ENCODE results near the gene ACACB. TPM values are rescaled to one million over a fixed set of nuclear protein-coding genes. Genes with fewer than 3 reads are reported as not detected.

ACACB gene
- total RNA-seq, 1 experiment from 2014 or later = 1.0 TPM

DNA sequence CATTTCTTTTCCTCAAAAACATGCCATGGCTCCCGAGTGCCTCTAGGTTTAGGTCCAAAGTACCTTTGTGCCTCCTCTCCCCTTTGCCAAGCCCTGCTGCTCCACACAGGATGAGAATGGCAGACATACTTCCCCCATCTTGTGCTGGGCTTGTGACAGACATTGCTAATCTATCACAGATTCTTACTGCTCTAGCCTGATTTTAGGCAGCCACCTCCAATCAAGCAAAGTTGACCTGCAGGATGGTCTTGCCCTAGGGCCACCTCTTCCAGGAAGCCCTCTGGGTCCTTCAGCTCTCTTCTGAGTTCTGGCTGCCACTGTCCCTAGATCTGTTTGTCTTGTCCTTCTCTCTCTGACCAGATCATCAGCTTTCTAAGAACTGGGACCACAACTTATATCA is 172.2 kb downstream of the ACACB start:
- Mint-ChIP-seq H3K4me1 (ENCODE audit: insufficient read depth, unreplicated experiment) (no peaks in the 10 kb centered on the region), H3K27me3 (ENCODE audit: insufficient read depth, unreplicated experiment) (no peaks in the 10 kb centered on the region), H3K9me3 (ENCODE audit: unreplicated experiment) (no peaks in the 10 kb centered on the region), H3K4me3 (ENCODE audit: unreplicated experiment) (no peak overlapping the region), H3K27ac (ENCODE audit: low read depth, unreplicated experiment) (no peak overlapping the region), H3K36me3 (ENCODE audit: insufficient read depth, unreplicated experiment) (no peaks in the 10 kb centered on the region)
- DNase-seq (ENCODE audit: unreplicated experiment) = no peak
- POLR2A ChIA-PET = no interaction called here
- TF ChIP-seq CTCF (IDR thresholded peaks at IDR 0.05; ENCODE audit: unreplicated experiment) = no peak
- intact Hi-C loops (cut with micrococcal nuclease) = no loop called here
- CTCF ChIA-PET = no interaction called here
- no TSS peak for BruUV-seq (replicated peaks)

- no peak for DNase-seq (ENCODE audit: unreplicated experiment)
- intact Hi-C loops (cut with micrococcal nuclease) = no loop called here
- TF ChIP-seq CTCF (IDR thresholded peaks at IDR 0.05; ENCODE audit: unreplicated experiment) = no peak
- H3K27me3 Mint-ChIP-seq (ENCODE audit: insufficient read depth, unreplicated experiment) = no peaks in the 10 kb centered on the region
- ChIA-PET POLR2A (no interaction called here), CTCF (no interaction called here)
- no peaks in the 10 kb centered on the region for H3K9me3 Mint-ChIP-seq (ENCODE audit: unreplicated experiment)
- H3K27ac Mint-ChIP-seq (ENCODE audit: low read depth, unreplicated experiment) = no peak overlapping the region
- H3K36me3 Mint-ChIP-seq (ENCODE audit: insufficient read depth, unreplicated experiment) = no peaks in the 10 kb centered on the region
- no peaks in the 10 kb centered on the region for H3K4me1 Mint-ChIP-seq (ENCODE audit: insufficient read depth, unreplicated experiment)
- no peak overlapping the region for H3K4me3 Mint-ChIP-seq (ENCODE audit: unreplicated experiment)
- no TSS peak for BruUV-seq (replicated peaks)
Observed at GRCh38 chr12:109289004-109289403, 172.6 kb downstream of the ACACB start.

GRCh38 chr12:109289551-109289950 is 173.2 kb downstream of the ACACB start:
- BruUV-seq (replicated peaks) = no TSS peak
- no peak for DNase-seq (ENCODE audit: unreplicated experiment)
- H3K4me3 Mint-ChIP-seq (ENCODE audit: unreplicated experiment) = no peak overlapping the region
- POLR2A ChIA-PET = no interaction called here
- TF ChIP-seq CTCF (IDR thresholded peaks at IDR 0.05; ENCODE audit: unreplicated experiment) = no peak
- no peaks in the 10 kb centered on the region for H3K9me3 Mint-ChIP-seq (ENCODE audit: unreplicated experiment)
- intact Hi-C loops (cut with micrococcal nuclease) = no loop called here
- H3K36me3 Mint-ChIP-seq (ENCODE audit: insufficient read depth, unreplicated experiment) = no peaks in the 10 kb centered on the region
- CTCF ChIA-PET = no interaction called here
- no peaks in the 10 kb centered on the region for H3K4me1 Mint-ChIP-seq (ENCODE audit: insufficient read depth, unreplicated experiment)
- no peak overlapping the region for H3K27ac Mint-ChIP-seq (ENCODE audit: low read depth, unreplicated experiment)
- H3K27me3 Mint-ChIP-seq (ENCODE audit: insufficient read depth, unreplicated experiment) = no peaks in the 10 kb centered on the region

- Mint-ChIP-seq H3K27ac (ENCODE audit: low read depth, unreplicated experiment) (no peak overlapping the region), H3K36me3 (ENCODE audit: insufficient read depth, unreplicated experiment) (no peaks in the 10 kb centered on the region), H3K27me3 (ENCODE audit: insufficient read depth, unreplicated experiment) (no peaks in the 10 kb centered on the region), H3K4me1 (ENCODE audit: insufficient read depth, unreplicated experiment) (no peaks in the 10 kb centered on the region), H3K4me3 (ENCODE audit: unreplicated experiment) (no peak overlapping the region), H3K9me3 (ENCODE audit: unreplicated experiment) (no peaks in the 10 kb centered on the region)
- no peak for DNase-seq (ENCODE audit: unreplicated experiment)
- ChIA-PET POLR2A (no interaction called here), CTCF (interaction anchor here (0.5 to 1.5 kb wide), 3 partner anchors 12 to 410 kb away, joined by 3 to 5 read pairs (median 4); no protein-coding TSS in a partner anchor)
- BruUV-seq (replicated peaks) = no TSS peak
- intact Hi-C loops (cut with micrococcal nuclease) = no loop called here
- no peak for TF ChIP-seq CTCF (IDR thresholded peaks at IDR 0.05; ENCODE audit: unreplicated experiment)
Observed at GRCh38 chr12:109290061-109290460, 173.7 kb downstream of the ACACB start.

All from MCF 10A (cell line).